Upper lobe of left lung (tissue), 4 donors: ENCODE data around the gene CCDC89.

Experiments used
- POLR2AphosphoS5 ChIP-seq, 2 donors: sonication (generic); formaldehyde crosslinking; IDR thresholded peaks; one replicate each; pipeline ENCODE4 v1.5.1; 2017; ENCODE audit warnings: antibody characterized with exemption in 2 of 2
- TF ChIP-seq, protein P1 (sequence below), 6 experiments: fragments of 450-650 bp in 4 of 6; fragments of 200-600 bp in 2 of 6; sonication (generic) in 2 of 6; IDR thresholded peaks; one replicate each; pipeline ENCODE4 v1.5.1; 2016 to 2019; ENCODE audit warnings: antibody characterized with exemption in 6 of 6

DNA sequence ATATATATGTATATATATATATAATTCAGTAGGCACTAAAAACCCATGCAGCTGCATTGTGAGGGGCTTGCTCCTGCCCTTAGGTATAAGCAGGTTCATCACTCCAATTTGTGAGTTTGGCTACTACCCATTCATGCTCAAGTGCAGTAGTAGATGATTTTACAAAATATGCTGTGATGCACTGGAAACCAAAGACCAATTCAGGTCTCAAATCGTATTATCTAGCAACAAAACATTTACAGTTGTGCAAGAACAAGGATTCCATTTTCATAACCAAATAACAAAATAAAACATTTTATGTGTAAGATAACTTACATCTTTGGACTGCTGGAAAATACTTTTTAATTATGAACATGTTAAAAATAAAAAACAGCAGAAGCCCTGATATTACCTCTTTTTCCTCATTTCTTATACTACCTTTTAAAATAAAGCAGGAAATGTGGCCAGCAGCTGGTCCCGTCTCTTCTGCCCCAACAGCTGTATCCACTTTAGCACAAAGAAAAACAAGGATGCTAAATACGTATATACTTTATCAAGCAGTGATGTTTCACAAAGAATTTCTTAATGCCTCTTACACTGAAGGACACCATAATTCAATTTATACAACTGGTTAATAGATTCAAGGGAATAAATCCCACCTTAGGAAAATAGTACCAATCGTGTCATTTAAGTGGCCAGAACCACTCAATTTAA, 23.9 kb downstream of the CCDC89 start:
- TF ChIP-seq, protein P1, sequence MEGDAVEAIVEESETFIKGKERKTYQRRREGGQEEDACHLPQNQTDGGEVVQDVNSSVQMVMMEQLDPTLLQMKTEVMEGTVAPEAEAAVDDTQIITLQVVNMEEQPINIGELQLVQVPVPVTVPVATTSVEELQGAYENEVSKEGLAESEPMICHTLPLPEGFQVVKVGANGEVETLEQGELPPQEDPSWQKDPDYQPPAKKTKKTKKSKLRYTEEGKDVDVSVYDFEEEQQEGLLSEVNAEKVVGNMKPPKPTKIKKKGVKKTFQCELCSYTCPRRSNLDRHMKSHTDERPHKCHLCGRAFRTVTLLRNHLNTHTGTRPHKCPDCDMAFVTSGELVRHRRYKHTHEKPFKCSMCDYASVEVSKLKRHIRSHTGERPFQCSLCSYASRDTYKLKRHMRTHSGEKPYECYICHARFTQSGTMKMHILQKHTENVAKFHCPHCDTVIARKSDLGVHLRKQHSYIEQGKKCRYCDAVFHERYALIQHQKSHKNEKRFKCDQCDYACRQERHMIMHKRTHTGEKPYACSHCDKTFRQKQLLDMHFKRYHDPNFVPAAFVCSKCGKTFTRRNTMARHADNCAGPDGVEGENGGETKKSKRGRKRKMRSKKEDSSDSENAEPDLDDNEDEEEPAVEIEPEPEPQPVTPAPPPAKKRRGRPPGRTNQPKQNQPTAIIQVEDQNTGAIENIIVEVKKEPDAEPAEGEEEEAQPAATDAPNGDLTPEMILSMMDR (IDR thresholded peaks at IDR 0.05): no peak
- no peak for TF ChIP-seq POLR2AphosphoS5 (IDR thresholded peaks at IDR 0.05)
